Adrenal gland (tissue), 12 donors: ENCODE results near the gene ETV3. TPM values are rescaled to one million over a fixed set of nuclear protein-coding genes. Genes with fewer than 3 reads are reported as not detected.
"Not testable (repeated sequence)": the region's sequence is repeated elsewhere in the genome, so short reads cannot be mapped to it uniquely, and the experiment has no call there.

Source experiments
- DNase-seq, 7 donors: peaks; one replicate each; pipeline ENCODE4 v3.0.0-alpha.2; 2019 to 2020
- H3K27ac ChIP-seq, 5 donors: fragments of 200-600 bp; sonication (generic) in 4 of 5; 1 replicate in 3 of 5; 2 replicates in 2 of 5; pipeline versions ENCODE4 v1.5.1 to v1.8.0; 2016 to 2020; ENCODE audit warnings: mild to moderate bottlenecking in 1 of 5
- H3K27me3 ChIP-seq: fragments of 200-600 bp; 2 replicates; pipeline ENCODE4 v1.8.0; 2021
- H3K36me3 ChIP-seq, 2 donors: fragments of 200-600 bp; replicated peaks in 1 of 2; 1 replicate in 1 of 2; 2 replicates in 1 of 2; pipeline versions ENCODE4 v1.5.1 to v1.8.0; 2018 to 2022
- H3K4me1 ChIP-seq, 2 donors: fragments of 200-600 bp; replicated peaks in 1 of 2; 1 replicate in 1 of 2; 2 replicates in 1 of 2; pipeline versions ENCODE4 v1.5.1 to v1.8.0; 2018 to 2021
- H3K4me3 ChIP-seq, 4 donors: fragments of 200-600 bp; sonication (generic) in 3 of 4; one replicate each; pipeline ENCODE4 v1.5.1; 2016 to 2018
- H3K9me3 ChIP-seq, 3 donors: fragments of 200-600 bp; sonication (generic) in 1 of 3; replicated peaks in 1 of 3; 1 replicate in 2 of 3; 2 replicates in 1 of 3; pipeline versions ENCODE4 v1.5.1 to v1.8.0; 2016 to 2021
- POLR2A ChIP-seq, 2 donors: fragments of 450-650 bp; IDR thresholded peaks; one replicate each; pipeline ENCODE4 v1.6.1; 2017; ENCODE audit warnings: antibody characterized with exemption in 2 of 2, mild to moderate bottlenecking in 2 of 2, moderate library complexity in 1 of 2
- WGBS, 4 donors: extraction: QIAGEN DNeasy Blood & Tissue Kit in 2 of 4; methylation state at CpG; one replicate each; pipeline versions ENCODE4 v1.1.5 to v1.1.7; 2013 to 2017; 5-methylcytosine and 5-hydroxymethylcytosine counted together
- intact Hi-C, 2 donors: fragments of 100-400 bp; cut with DNase I; formaldehyde crosslinking; loops; one replicate each; pipeline versions ENCODE4 v1.14.1 to v1.15.0; 2022 to 2023
- polyA plus RNA-seq, 3 donors: library from polyadenylated mRNA; stranded (reverse); fragments of 200-250 nt in 2 of 3; fragments of 350-450 nt in 1 of 3; fragmentation: Illumina TruSeq in 1 of 3; extraction: RNeasy Lipid Tissue Mini Kit (QIAGEN cat#74804) in 1 of 3; gene quantifications; one replicate each; pipeline ENCODE4 v1.2.3, GENCODE V29; 2013 to 2014
- total RNA-seq, 9 donors: library from RNA; depleted of rRNA in 4 of 9; stranded (reverse); fragments of >200 nt in 4 of 9; fragments of 120-200 nt in 1 of 9; fragmentation: NEBNext Ultra II Directional in 1 of 9; extraction: Animal tissue kit (Norgen Biotek cat#: 25700) in 1 of 9; gene quantifications; one replicate each; pipeline versions ENCODE4 v1.1.0 to v1.2.4, GENCODE V29; 2013 to 2023
- TF ChIP-seq, protein P1 (sequence below), 6 experiments: fragments of 450-650 bp in 4 of 6; fragments of 200-600 bp in 2 of 6; sonication (generic) in 1 of 6; IDR thresholded peaks; 1 replicate in 5 of 6; 2 replicates in 1 of 6; pipeline versions ENCODE4 v1.5.1 to v1.8.0; 2016 to 2021; ENCODE audit warnings: antibody characterized with exemption in 6 of 6, mild to moderate bottlenecking in 2 of 6, moderate library complexity in 1 of 6
- donor health status: healthy with polysubstance abuse.
- donor health status: Bipolar disorder and iron deficiency.
- donor health status: DM: yes; HTN: yes; CAD: no.
- donor health status: DM: no; HTN: no; CAD: no.
- donor health status: DM: no; HTN: no; CAD: no.
- donor health status: DM: yes; HTN: yes; CAD: no.

Gene ETV3
- total and polyA plus RNA-seq, 12 donors, result 3.3 to 18.7 (median 11.1) TPM

DNA sequence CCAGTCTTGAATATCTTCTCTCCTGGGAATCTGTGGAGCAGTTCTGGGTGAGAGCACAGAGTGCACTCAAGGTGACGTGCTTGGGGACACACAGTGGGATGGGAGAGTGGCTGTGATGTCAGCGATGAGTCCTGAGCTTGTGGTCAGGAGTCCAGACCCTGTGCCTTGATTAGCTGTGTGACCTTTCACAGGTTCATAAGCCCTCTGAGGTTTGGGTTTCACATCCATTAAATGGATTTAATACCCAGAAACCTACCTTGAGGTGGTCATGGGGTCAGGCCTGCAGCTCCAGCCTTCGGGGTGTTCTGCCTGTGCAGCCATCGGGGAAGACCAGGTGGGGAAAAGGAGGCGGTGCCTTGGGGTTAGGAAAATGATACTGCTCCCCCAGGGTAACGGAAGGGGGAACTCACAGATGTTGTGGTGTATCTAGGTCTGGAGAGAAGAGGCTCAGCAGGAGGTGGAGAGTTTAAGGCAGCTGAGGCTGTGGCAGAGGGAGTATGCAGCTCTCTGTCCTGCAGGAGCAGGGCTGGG is 38.5 kb upstream of the ETV3 start:
- no peak for DNase-seq
- no peaks in the 10 kb centered on the region for H3K27me3 ChIP-seq
- intact Hi-C loops, result loop anchor here in 1 of 2 donors (10.0 kb wide), 1 partner anchor 318 kb away; no protein-coding TSS in a partner anchor
- H3K36me3 ChIP-seq, result no peaks in the 10 kb centered on the region
- H3K4me3 ChIP-seq, result no peak overlapping the region
- no peak overlapping the region for H3K27ac ChIP-seq
- no peaks in the 10 kb centered on the region for H3K9me3 ChIP-seq
- no peaks in the 10 kb centered on the region for H3K4me1 ChIP-seq
- TF ChIP-seq, protein P1, sequence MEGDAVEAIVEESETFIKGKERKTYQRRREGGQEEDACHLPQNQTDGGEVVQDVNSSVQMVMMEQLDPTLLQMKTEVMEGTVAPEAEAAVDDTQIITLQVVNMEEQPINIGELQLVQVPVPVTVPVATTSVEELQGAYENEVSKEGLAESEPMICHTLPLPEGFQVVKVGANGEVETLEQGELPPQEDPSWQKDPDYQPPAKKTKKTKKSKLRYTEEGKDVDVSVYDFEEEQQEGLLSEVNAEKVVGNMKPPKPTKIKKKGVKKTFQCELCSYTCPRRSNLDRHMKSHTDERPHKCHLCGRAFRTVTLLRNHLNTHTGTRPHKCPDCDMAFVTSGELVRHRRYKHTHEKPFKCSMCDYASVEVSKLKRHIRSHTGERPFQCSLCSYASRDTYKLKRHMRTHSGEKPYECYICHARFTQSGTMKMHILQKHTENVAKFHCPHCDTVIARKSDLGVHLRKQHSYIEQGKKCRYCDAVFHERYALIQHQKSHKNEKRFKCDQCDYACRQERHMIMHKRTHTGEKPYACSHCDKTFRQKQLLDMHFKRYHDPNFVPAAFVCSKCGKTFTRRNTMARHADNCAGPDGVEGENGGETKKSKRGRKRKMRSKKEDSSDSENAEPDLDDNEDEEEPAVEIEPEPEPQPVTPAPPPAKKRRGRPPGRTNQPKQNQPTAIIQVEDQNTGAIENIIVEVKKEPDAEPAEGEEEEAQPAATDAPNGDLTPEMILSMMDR (IDR thresholded peaks at IDR 0.05), result no peak
- TF ChIP-seq POLR2A (IDR thresholded peaks at IDR 0.05), result no peak
- 78 to 89% (median 82%) methylated on average over 6 of the region's 6 CpGs for WGBS, 4 donors

DNA sequence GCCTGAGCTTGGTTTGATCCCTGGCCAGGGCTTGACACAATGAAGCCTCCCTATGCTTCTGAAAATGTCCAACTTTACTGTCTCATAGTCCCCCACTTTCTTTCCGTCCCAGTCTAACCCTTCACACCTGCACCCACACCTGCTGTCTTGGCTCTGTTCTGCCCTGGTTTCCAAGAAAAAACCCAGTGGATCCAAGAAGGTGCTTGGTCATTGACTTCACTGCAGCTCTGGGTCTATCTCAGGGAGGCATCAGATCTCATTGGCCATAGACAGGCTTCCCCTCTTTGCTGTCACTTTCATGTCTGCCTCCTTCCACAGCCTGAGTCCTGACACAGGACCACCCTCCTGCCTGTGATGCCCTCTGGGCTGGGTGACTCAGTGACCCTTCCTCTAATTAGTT is 37.8 kb upstream of the ETV3 start:
- TF ChIP-seq POLR2A (IDR thresholded peaks at IDR 0.05), result no peak
- TF ChIP-seq, protein P1 (IDR thresholded peaks at IDR 0.05), result no peak
- H3K36me3 ChIP-seq, result no peaks in the 10 kb centered on the region
- intact Hi-C loops, result loop anchor here in 1 of 2 donors (10.0 kb wide), 1 partner anchor 319 kb away; no protein-coding TSS in a partner anchor
- H3K4me1 ChIP-seq, result no peaks in the 10 kb centered on the region
- DNase-seq, result no peak
- no peaks in the 10 kb centered on the region for H3K27me3 ChIP-seq
- H3K27ac ChIP-seq, result no peak overlapping the region
- no peaks in the 10 kb centered on the region for H3K9me3 ChIP-seq
- no peak overlapping the region for H3K4me3 ChIP-seq
- 77 to 95% (median 87%) methylated on average over 1 of the region's 1 CpG for WGBS, 4 donors

DNA sequence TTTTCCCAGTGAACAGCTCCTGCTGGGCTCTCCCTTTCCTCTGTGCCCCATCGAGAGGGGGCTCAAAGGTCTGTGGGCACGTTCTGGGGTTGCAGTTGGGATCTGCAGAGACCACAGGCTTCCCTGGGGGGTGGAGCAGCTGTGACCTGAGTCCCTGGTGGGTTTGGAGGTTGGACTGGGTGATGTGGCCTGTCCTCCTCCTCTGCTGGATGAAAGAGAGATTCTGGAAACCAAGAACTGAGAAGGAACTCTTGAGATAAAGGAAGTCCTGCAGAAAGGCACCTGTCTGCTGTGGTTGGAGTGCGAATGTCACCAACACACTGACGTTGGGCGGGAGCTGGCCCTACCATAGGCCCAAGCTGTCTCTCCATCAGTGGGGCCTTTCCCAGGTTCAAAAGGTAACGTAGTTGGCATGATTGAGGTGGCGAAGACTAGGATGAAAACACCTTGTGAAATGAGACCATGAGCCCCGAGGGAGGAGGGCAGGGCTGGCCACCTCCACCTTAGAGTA is 35.8 kb upstream of the ETV3 start:
- DNase-seq, result no peak
- peaks cover 5% of the 10 kb centered on the region for H3K27me3 ChIP-seq
- intact Hi-C loops, result loop anchor here in 1 of 2 donors (10.0 kb wide), 1 partner anchor 321 kb away; no protein-coding TSS in a partner anchor
- H3K36me3 ChIP-seq, result no peaks in the 10 kb centered on the region
- H3K27ac ChIP-seq, result no peak overlapping the region
- 74 to 83% (median 81%) methylated on average over 8 of the region's 8 CpGs for WGBS, 4 donors
- H3K4me3 ChIP-seq, result no peak overlapping the region
- H3K4me1 ChIP-seq, result no peaks in the 10 kb centered on the region
- TF ChIP-seq POLR2A (IDR thresholded peaks at IDR 0.05), result no peak
- TF ChIP-seq, protein P1 (IDR thresholded peaks at IDR 0.05), result no peak
- H3K9me3 ChIP-seq, result no peaks in the 10 kb centered on the region

DNA sequence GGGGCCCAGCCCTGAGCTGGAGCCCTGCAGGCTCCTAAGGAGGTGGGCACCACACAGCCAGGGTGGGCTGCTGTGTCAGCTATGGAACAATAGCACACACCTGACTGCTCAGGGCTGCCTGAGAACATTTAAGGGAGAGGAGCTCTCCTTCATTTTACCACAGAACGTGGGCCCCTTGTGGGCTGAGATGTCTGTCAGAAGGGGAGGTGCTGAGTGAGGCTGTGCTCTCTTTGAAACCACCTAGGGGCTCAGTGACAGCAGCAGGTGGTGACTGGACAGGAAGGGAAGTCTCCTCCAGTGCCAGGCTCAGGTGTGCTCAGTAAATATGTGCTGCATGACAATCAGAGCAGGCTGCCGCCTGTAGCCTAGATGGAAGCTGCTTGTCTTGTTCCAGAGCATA is 35.0 kb upstream of the ETV3 start:
- not testable (repeated sequence) for H3K4me3 ChIP-seq, H3K36me3 ChIP-seq, H3K4me1 ChIP-seq, H3K27ac ChIP-seq, H3K9me3 ChIP-seq, H3K27me3 ChIP-seq, DNase-seq
- intact Hi-C loops, result loop anchor here in 1 of 2 donors (10.0 kb wide), 1 partner anchor 322 kb away; no protein-coding TSS in a partner anchor
- 63 to 73% (median 68%) methylated on average over 1 to 2 of the region's 2 CpGs for WGBS, 4 donors

DNA sequence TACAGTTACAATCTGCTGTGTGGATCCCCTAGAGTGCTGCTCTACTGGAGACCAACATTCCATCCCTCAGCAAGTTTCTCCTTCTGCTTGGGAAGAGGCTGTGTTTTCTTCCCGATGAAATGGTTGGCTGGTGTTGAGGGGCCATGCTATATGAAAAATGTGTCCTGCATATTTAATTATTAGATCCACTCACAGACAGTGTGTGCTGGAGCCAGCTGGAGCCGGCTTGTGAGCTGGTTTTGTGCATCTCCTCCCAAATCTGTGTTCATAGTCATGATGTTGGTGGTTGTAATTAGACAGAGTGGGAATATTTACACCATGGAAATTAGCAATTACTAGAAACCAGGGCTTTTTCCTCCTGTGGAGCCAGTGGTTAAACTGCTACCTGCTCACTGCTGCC is 34.4 kb upstream of the ETV3 start:
- H3K27ac ChIP-seq, H3K4me3 ChIP-seq, H3K27me3 ChIP-seq, H3K4me1 ChIP-seq, H3K36me3 ChIP-seq, DNase-seq, H3K9me3 ChIP-seq: not testable (repeated sequence)
- intact Hi-C loops, result loop anchor here in 1 of 2 donors (10.0 kb wide), 1 partner anchor 322 kb away; no protein-coding TSS in a partner anchor
- WGBS, 4 donors, result 76 to 88% (median 83%) methylated on average over 2 of the region's 2 CpGs
